Fibroblast of mammary gland (primary cell): Measurements from ENCODE around the gene ASCC2.

ENCODE experiments used
- DNase-seq: peaks from one replicate; pipeline ENCODE4 v3.0.0-alpha.2; 2010; ENCODE audit warnings: low read depth
- H3K4me3 ChIP-seq: 2 replicates; pipeline ENCODE4 v1.5.1; 2011; ENCODE audit warnings: low read depth, mild to moderate bottlenecking, low read length, moderate library complexity; ENCODE audit not compliant: control insufficient read depth
- CTCF ChIP-seq: conservative IDR thresholded peaks from 2 replicates; pipeline ENCODE4 v1.5.1; 2011; ENCODE audit warnings: low read depth, low read length, inconsistent platforms; ENCODE audit not compliant: control insufficient read depth, insufficient read depth

Gene ASCC2

GRCh38 chr22:29882716-29883044 is 44.6 kb upstream of the ASCC2 start:
- H3K4me3 ChIP-seq, result no peak overlapping the region
- DNase-seq, result no peak
- TF ChIP-seq CTCF, result no peak

- no peak for TF ChIP-seq CTCF
- H3K4me3 ChIP-seq, result no peak overlapping the region
- DNase-seq, result peak; percentile 28
These were observed 41.7 kb upstream of the ASCC2 start for GRCh38 chr22:29879753-29880152.

- TF ChIP-seq CTCF, result no peak
- DNase-seq, result peak; percentile 85
- no peak overlapping the region for H3K4me3 ChIP-seq
These were observed 39.5 kb upstream of the ASCC2 start for GRCh38 chr22:29877620-29878019.

- DNase-seq, result no peak
- no peak for TF ChIP-seq CTCF
- H3K4me3 ChIP-seq, result no peak overlapping the region
These were observed 35.9 kb upstream of the ASCC2 start for GRCh38 chr22:29873943-29874342.

- H3K4me3 ChIP-seq, result no peak overlapping the region
- DNase-seq, result no peak
- no peak for TF ChIP-seq CTCF
These were observed 34.9 kb upstream of the ASCC2 start for GRCh38 chr22:29872989-29873388.

GRCh38 chr22:29872144-29872893 is 34.2 kb upstream of the ASCC2 start:
- TF ChIP-seq CTCF, result no peak
- no peak for DNase-seq
- no peak overlapping the region for H3K4me3 ChIP-seq

- H3K4me3 ChIP-seq, result no peak overlapping the region
- no peak for TF ChIP-seq CTCF
- no peak for DNase-seq
These were observed 33.6 kb upstream of the ASCC2 start for GRCh38 chr22:29871684-29872083.
